GM21360 (cell line): Measurements from ENCODE around the gene EPHA8.

Source experiments
- ATAC-seq: cut with Tn5 transposase; IDR thresholded peaks from one replicate; pipeline ENCODE4 v1.9.1; 2021; ENCODE audit warnings: mild to moderate bottlenecking, moderate library complexity; ENCODE audit not compliant: unreplicated experiment

EPHA8 gene

DNA sequence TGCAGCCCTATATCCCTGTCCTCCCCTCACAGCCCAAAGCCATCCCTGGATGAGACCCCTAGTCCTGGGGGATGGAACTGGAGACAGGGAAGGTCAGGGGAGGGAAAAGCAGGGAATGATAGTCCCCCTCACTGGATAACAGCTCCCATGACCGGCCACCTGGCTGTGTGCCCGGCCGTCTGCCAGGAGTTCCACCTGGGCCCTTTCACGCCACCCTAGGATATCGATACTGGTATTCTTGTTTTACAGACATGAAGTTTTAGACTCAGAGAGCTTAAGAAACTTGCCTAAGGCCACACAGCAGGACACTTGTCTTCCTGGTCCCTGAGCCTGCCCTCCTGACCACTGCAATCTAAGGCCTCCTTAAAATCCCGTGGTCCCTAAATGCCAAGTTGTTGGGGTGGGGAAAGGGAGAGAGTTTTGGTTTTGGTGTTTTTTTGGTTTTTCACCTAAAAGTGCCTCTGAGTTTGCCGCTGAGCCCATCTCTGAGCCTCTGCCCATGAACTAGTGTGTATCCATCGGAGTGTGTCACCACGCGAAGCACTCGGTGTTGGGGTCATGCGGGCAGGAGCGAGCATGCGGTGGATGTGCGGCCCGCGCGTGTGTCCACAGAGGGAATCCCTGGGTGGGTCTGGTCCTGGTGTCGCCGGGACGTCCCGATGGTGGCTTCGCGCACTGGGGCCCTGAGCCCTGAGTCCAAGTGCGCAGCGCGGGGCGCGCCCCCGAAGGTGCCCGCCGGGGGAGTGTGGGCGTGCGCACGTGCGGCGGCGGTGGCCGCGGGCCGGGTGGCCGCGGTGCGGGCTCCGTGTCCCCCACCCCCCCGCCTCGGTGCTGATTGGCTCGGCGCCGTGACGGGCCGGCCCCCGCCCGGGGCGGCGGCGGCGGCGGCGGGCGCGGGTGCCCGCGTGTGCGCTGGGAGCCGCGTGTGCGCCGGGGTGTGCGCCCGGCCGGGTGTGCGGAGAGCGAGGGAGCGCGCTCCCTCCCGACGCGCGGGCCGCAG lies at the start of gene EPHA8:
Gene EPHA8 (plus strand): TSS at position 906 of the 1,000 bp plus-strand sequence. CDS start 147 bp downstream, outside the sequence.
- no peak for ATAC-seq

DNA sequence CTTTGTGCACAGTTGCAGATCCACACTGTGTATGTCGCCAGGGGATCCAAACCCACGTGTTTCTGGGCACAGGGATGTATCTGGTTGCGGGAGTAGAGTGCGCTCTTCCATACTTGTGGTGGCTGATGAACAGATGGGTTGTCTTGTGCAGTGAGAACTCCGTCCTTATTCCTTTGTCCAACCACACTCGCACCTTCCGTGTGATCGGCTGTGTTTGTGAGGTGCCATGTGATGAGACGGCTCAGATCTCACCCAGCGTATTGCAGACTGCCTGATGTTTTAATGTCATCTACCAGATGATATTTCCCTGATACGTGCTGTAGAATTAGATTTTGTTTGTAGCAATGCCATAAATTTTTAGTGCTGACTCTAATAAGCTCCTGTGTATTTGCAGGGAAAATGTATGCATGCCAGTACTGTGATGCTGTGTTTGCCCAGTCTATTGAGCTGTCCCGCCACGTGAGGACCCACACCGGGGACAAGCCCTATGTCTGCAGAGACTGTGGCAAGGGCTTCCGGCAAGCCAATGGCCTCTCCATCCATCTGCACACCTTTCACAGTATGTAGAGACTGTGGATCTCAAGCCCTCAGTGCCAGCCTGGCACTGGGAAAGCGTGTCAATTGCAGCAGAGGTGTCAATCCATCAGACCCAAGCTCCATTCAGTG lies 46.2 kb upstream of the EPHA8 start:
- ATAC-seq = no peak

DNA sequence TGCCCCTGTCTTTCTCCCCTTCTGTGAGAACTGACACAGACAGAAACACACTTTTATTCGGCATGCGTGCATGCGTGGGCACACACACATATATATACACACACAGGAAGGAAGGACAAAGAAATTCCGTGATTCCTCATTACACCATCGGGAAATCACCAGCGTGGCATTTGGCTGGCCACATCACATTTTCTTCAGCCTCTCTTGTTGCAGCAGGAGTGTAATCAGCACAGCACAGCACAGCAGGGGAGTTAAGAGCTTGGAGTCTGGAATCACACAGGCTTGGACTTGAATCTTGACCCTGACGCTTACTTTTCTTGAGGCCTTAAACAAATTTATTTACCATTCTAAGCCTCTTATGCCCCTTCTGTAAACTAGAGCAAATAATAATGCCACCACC lies 45.3 kb upstream of the EPHA8 start:
- no peak for ATAC-seq

DNA sequence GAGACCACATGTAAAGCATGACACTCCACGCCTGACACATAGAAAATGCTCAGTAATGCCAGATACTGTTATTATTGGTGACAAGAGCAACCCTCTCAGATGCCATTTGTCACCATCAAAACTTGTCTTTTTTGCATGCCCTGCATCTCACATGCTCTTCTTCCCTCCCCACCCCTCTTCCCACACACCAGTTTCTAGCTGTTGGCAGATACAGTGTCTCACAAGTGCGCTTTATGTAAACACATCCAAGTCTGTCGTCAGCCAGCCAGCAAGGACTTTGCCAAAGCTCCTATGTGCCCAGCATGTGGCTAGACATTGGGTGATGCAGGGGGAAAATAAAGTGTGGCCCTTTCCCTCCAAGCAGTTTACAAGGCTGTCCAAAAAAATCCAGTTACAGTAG lies 44.9 kb upstream of the EPHA8 start:
- ATAC-seq = no peak

DNA sequence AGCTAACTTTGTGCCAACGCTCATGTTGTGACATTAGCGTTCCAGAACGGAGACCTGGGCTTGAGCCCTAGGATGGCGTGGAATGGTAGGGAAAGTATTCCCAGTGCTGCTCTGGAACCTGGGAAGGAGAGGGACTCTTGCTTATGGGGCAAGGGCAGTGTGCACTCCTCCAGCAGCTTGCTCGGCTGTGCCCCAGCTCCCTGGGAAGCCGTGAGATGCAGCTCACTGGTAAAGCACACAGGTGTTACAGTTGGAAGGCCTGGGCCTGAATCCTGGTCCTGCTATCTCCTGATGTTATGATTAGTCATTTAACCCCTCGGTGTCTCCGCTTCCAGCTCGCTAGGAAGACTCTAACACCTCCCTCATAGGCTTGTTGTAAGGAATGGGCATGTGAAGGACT lies 42.4 kb upstream of the EPHA8 start:
- no peak for ATAC-seq

DNA sequence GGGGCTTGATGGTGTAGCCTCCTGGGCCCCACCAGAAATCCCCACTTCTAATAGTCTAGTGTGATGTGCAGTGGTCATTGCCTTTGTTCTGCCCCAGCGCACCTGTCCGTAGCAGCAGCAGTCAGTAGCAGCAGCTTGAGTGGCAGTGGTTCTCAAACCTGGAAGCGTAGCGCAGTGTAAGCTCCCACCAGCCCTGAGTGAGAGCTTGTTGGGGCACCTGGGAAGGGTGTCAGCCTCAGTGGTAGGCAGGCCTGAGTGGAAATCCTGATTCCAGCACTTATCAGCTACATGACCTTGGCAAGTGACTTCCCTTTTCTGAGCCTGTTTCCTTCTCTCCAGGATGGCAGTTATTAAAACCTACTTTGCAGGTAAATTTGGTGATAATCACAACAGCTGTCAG lies 41.6 kb upstream of the EPHA8 start:
- ATAC-seq = no peak

DNA sequence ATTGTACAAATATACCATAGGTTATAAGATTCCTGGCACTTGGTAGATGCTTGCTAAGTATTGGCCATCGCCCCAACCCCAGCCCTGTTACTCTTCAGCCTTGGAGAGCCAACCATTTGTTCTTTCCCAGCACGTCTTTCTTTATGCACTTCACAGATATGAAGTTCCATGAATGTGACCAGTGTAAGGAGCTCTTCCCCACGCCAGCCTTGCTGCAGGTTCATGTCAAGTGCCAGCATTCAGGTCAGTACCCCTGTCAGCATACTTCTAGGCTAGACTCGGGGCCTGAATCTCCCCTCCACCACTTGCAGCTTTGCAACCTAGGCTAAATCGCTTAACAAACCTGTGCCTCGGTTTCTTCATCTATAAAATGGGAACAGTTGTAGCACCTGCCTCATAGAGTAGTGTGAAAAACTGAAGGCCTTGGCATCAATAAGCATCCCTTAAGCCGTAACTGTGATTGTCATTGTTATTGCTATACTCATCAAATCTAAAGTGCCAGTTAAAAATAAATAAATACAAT lies 41.0 kb upstream of the EPHA8 start:
- no peak for ATAC-seq

DNA sequence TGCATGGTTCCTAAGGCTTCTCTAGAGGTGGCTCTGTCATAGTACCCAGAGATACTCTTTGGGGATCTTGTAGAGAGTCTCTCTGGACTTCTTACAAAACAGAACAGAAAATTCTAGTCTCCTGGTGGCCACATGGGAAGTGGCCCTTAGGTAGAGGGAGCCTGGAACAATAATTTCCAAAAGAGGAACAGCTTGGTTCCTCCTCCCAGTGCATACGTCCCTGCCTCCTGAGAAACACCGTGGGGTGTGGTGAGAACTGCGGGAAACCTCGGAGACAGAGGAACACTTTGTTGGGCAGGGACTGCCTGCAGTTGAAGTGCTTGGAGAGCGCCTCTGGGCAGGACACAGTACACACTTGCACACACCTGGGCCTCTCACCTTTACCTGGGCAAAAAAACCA lies 38.8 kb upstream of the EPHA8 start:
- ATAC-seq = no peak

DNA sequence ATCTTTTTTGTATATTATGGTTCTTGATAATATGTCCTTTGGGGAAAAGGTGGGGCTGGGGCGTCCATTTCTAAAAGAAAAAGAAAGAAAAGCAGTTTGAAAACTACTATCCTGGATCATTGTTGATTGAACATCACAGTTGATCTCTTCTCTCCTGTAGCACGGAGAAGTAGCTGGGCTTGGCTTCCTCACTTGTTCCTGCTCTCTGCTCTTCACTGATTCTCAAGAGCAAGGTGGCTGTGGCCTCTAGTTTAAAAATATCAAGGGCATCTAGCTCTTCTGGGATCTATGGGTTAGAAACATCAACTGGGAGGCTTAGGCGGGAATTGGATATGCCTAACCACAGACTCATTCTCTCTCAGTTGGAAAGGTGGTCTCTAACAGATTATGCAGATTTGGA lies 38.1 kb upstream of the EPHA8 start:
- no peak for ATAC-seq

DNA sequence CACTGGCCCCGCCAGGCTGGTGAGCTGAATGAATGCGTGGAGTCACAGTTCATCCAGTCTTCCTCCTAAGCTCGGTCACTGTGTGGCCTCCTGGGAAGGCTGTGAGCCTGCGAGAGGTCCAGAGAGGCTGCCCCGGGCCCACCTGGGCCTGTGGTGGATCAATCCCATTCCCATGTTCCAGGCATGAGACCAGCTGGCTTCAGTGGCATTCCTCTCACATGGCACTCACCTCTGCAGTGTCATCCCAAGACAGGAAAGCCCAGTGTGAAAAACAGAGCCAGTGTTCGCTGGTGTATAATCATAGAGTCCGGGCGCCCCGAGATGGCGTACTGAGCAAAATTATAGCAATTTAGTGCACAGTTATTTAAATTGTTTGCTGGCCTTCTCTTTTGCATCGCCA lies 37.6 kb upstream of the EPHA8 start:
- ATAC-seq = no peak

DNA sequence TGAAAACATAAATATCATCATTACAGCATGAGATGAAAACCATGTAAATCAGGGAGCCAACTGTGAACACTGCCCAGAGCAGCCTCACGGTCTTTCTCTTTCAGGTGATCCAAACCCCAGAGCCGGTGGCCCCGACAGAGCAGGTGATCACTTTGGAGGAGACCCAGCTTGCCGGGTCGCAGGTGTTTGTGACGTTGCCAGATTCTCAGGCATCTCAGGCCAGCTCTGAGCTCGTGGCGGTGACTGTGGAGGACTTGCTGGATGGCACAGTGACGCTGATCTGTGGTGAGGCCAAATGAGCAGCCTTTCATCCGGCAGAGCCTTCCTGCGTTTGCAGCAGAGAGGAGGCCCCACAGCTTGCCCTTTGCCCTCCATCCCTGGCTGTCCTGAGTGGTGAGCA lies 37.2 kb upstream of the EPHA8 start:
- no peak for ATAC-seq

DNA sequence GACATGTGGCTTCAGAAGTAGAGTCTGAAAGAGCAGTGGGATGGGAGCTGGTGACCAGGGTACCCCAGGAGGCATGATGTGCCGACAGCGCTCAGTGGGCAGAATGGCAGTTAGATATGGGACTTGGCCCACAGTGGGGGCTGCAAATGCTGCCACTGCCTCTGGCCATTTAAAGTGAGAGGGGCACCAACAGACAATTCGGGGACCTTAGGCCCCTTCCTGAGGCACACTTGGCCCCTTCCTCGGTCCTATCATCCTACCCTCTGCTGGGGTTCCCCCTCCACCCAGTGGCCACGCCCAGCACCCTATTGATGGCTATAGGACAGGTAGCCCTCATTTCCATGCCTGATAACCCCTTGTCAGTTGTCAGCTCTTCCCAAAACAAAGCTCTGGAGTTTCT lies 36.6 kb upstream of the EPHA8 start:
- ATAC-seq = no peak

DNA sequence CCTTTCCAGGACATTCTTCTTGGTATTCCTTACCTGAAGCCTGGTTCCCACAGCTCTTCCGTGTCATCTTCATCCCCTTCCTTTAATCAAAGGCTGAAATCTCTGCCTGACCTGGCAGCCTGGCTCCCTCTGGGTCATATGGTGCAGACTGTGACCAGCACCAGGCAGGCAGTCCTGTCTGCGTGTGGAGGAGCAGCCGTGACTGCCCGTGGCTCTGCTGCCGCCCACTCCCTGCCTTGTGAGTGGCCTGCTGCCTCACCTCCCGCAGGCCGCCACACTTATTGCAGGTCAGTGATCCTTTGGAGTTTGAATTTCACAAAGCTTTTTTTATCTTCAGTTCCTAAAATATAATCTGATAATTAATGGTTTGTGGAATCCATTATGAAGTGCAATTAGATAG lies 36.2 kb upstream of the EPHA8 start:
- no peak for ATAC-seq

DNA sequence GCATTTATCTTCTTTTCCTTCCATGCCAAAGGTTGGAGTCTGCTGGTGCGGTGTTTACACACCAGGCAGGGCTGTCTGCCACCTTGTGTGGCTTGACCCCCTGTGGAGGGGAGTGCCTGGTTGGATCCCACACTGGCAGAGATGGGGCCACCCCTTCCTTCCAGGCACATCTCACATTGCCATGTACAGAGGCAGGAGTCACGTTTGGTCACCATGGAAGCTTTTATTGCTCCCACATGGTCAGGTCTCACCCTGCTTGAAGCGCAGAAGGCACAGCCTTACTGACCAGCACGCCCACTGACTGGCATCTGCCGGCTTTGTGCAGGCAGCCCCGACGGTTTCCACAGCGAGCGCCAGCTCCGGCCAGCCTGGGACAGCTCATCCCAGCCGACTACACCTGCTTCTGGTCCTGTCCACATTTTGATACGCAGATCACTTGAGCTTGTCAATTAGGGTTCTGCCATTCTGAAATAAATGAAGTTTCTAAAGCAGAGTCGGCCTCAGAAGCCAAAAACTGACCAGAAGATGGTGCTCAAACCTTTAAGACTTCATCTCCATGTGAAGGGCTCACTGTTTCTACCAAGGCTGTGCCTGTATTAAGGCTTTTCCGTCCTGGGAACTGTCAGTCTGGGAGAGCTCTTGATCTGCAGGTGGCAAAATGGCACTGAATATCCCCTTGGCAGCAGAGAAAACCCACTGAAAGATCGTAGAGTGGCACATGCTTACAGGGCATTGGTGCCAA lies 35.6 kb upstream of the EPHA8 start:
- ATAC-seq = no peak

DNA sequence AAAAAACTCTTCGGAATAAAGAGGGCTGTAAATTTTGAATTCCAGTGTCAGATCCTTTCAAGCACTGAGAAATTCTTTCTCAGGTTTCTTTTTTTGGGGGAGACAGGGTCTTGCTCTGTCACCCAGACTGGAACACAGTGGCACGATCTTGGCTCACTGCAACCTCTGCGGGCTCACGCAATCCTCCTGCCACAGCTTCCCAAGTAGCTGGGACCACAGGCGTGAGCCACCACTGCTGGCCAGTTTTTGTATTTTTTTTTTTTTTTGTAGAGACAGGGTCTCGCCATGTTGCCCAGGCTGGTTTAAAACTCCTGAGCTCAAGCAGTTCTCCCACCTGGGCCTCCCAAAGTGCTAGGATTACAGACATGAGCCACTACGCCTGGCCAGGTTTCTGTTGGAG lies 34.8 kb upstream of the EPHA8 start:
- no peak for ATAC-seq

DNA sequence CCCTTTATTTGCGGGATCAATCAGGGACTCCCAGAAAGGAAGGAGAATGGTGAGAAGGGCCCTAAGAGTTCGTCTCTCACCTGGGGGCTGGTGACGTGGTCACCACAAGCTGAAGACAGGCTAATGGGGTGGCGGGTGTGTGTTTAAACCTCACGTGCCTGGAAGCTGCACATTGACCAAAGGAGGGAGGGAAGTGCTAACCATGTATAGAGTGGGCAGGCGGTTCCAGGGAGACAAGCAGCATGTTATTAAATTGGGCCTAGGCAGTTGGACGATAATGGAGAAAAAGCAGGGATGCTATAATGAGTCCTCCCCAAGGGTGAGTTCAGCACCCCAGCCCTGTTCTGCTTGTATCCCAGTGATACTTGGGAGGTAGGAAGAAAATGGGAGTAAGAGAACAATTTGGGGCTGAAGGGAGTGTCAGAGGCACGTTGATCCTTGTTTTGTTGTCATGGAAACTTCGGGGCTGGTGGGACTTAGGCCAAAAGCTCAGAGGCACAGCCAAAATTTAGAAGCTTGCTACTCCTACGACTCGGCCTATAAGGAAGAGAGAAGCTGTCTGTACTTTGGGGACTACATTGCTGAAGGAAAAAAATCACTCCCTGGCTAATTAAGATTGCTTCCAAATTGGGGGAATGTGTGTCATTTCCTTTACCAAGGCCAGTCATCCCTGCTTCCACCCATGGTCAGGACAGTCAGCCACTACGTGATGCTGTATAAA lies 33.2 kb upstream of the EPHA8 start:
- ATAC-seq = no peak

DNA sequence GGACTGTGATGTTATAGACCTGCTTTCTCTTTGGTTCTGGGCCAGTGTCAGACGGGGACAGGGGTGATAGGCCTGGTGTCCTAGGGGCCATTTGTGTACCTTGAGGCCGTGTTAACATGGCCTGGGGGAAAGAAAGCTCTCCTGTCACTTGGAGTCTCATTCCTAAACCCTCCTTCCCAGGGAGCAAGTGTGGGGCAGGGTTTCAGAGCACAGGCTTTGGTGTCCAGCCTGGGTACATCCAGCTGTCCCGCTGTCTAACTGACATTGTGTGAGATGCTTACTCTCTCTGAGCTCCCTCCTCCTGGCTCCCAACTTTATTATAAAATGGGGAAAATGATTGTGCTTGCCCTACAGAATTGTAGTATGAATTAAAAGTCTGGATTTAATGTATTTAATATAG lies 32.6 kb upstream of the EPHA8 start:
- ATAC-seq = no peak

DNA sequence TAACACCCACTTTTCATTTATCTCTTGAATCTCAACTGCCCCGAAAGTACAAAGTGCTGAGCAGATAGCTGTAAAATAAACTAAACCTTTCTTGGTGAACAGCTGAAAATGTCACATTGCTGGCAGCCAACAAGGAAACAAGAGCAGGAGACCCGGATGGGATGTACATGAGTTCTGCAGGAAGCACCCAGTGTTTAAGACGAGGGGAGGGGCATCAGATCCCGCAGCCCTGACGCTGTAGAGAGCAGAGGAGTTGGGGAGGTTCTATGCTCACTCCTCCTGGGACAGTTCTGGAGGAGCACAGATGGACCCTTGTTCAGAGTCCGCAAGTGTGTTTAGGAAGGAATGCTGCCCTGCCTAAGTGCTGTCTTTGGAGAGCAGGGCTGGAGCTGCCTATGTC lies 32.0 kb upstream of the EPHA8 start:
- no peak for ATAC-seq

DNA sequence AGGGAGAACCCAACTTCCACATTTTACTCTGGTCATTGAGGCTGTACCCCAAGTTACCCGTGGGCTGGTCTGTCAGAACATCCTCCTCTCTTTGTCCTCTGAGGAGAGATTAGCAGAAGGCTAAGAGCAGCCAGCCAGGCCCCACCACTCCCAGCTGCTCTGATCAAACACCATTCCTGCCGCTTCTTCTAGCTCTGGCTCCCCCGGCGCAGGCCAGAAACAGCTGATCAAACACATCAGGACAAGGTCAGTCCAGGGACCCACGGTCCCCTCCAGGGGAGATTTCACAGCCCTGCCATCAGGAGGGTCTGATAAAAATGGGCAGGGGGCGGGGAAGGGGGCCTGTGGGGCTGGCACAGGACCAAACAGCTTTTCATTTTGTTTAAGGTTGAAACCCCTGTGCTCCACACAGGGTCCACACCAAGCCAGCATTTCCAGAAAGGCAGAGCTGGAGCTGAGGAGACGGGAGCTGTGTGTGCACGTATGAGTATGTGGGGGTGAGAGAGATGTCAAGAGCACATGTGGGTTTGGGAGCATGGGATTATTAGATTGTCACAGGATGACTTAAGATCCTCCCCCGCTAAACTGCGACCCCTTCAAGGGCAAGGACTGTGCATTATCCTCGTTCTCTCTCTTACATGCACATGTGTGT lies 29.9 kb upstream of the EPHA8 start:
- ATAC-seq = no peak

DNA sequence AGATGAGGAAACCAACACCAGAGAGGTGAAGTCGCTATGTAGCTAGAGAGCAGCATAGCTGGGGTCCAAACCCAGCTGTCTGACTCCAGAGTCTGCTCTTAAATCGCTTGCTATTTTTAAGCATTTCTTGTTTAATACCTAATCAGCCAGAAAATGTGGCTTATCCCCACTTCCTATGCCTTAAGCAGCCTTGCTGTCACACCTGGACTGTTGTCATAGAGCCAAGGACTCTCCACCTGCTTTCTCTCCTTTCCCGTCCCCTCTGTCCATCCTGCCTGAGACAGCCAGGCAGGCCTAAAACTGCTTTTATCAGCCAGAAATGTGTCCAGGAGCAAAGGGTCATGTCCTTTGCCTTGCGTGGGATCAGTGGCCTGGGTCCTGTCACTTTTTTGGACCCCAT lies 28.3 kb upstream of the EPHA8 start:
- no peak for ATAC-seq
